Activated CD8-positive, alpha-beta memory T cell treated with anti-CD3 and anti-CD28 coated beads, Interleukin-2, amount 50 U/mL, for 1 hour (primary cell): ENCODE data around the gene RGS6.

Source experiments
- DNase-seq: peaks from one replicate; pipeline ENCODE4 v3.0.0-alpha.2; 2020; ENCODE audit errors: extremely low read depth

The RGS6 gene

DNA sequence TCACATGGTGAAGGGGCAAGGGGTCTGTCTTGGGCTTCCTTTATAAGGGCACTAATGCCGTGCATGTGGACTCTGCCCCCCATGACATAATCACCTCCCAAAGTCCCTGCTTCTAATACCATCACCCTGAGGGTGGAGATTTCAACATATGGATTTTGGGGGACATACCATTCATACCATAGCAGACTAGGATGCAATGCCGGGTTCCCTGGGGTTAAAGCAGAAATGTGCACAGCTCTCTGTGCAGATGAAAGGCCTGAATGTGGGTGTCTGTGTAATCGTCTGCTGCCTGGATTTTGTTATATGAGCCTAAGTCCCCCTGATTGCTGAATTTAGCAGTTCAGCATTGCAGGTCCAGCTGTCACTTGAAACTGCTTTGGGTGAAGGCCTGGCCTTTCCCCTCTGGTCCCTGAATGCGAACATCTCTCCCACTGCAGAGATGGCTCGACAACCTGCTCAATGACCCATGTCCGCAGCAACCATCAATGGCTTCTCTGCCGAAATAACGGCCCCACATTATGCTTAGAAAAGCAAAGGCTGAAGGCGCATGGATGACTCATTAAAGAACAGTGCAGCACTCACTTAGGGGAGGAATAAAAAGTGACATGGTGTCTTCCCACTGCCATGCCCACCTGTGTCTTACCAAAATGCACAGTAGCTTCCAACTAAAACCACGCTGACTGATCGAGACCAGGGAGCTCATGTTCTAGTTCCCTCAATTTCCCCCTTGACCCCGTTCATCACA, 675.3 kb downstream of the RGS6 start:
- no peak for DNase-seq

DNA sequence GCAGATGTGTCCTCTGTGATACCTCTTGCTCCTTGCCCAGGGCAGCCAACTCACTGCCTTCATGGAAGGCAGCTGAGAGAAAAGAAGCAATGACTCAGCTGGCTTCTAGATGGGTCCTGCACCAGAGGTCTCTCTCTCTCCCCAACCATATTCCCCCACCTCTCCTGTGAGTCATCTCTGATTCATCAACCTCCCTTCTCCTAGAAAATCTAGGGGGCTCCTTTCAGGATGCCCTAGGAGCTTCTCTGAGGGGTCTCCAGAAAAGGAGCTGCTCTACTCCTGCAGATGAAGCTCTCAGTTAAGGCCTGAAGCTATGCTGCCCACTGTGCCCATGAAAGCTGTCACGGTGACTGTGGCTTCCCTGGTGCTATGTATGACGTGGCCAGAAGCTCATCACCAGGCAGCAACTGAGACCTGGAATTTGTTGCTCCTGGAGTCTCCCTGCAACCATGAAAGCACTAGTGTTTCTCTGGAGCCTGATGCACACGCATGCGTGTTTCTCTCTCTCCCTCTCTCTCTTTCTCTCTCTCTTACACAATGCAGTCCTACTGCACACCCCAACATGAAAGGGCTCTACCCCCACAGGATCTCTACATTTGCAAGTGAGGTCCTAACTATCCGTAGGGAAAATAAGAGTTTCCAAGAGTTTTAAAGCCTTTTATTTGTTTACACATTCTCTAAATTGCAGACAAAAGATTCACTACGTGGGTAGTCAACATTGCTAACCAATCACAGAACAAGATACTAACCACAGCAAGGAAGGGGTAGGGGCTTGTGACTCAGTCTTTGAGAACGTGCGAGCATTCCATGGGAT, 676.4 kb downstream of the RGS6 start:
- DNase-seq, result no peak

DNA sequence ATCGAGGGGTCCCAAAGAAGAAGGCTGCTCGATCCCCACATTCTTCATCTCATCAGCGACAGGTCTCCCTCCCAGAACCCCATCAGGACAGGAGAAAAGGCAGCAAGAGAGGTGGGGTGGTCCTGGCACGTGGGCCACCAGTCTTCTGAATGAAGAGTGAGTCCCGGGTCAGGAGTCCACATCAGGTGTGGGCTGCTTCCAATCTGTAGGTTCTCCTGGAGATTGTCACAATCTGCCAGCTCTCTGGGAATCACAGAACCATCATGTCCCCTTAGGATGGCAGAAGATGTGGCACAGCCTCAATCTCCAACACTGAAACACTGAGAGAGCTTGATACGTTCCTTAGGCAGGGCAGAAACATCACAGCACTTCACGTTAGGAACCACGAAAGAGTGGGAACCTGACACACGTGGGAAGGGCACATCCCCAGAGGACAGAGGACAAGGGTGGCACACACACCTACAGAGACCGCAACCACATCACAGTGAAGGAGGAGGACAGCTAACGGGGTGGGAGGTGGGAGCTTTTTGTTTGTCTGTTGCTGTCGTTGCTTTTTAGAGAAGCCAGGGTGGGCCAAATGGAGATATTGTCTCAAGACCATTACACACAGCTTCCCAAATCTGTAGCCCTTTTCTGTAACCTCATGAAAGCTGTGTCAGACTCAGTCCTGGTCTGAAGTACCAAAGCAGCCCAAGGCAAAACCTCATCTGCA, 677.1 kb downstream of the RGS6 start:
- no peak for DNase-seq

- no peak for DNase-seq
These were observed 678.0 kb downstream of the RGS6 start for GRCh38 chr14:72610096-72610830.

DNA sequence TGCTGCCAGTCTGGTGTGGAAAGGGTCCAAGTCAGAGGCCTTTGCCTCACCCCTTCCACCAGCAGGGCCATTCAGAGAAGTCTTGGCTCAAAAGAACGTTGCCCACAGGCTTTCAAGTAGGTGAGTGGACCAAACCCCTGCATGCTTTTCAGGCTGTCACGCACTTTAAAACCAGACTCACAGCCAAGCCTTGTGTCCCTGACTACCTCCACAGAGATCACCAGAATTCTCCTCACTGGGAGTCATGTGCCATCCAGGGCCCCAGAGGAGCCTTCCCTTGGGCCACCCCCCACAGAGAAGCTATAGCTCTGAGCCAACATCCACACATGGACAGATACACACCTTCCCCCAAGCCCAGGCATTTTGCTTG, 678.6 kb downstream of the RGS6 start:
- DNase-seq, result no peak

GRCh38 chr14:72611506-72611905, 679.3 kb downstream of the RGS6 start:
- no peak for DNase-seq

DNA sequence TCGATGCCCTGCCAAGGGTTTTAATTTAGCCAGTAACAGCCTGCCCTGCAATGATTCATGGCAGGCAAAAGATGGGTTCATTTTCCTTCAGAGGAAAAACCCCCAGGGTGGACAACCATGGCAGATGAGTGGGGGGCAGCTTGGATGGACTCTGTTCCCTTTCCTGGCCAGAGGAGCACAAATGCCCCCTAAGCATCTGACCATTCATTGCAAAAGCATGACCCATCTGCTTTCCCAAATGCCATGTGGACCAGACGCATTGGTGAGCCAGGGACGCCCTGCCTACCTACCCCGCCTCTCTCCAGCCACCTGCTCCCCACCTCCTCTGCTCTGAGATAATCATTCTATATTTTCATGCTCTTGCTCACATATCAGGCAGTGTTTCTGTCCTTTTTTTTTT, 679.8 kb downstream of the RGS6 start:
- no peak for DNase-seq

DNA sequence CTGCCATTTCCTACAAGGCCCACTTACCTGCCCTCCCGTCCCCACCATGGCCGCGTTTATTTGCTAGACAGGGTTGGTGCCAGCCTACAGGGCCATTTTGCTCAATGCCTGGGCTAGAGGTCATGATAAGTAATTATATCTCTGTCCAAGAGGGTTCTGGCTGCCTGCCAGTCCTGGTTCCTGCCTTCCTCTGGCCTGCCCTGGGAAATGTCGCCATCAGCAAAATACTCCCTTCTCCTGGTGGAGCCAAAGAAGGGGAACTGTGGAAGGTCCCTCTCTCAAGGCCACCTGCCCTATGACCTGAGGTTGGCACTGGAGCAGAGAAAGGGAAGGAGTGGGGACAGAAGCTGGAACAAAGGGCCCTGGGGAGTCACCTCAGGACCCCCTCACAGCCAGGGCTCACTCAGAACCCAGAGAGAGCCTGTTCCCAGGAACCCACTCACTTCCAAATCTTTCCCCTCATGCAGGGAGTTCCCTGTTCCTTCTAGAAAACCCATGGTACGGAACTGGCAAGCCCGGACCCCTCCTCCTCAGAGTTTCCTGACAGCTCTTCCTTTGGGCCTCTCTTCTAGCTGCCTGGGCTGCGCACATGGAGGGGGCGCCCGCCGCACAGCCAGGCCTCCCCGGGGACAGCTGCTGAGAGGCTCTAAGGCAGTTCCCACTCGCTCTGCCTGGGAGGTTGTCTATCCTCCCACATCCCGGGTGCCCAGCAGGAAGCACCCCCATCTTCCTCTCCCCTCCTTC, 681.2 kb downstream of the RGS6 start:
- no peak for DNase-seq

DNA sequence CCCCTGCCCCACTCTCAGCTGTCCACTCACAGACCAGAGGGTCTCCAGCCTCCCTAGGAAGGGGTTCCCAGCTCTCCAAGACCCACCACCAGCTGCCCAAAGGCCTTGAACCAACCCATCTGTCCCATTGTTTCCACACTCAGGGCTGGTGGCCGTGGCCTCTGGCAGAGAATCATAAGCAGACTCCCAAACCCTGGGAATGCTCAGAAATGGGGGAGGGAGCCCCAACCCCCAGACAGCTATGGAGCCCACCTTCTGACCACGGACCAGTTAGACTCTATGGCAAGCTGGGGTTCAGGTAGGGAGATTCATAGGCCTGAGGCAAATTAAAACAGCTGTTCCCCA, 681.7 kb downstream of the RGS6 start:
- DNase-seq, result no peak

DNA sequence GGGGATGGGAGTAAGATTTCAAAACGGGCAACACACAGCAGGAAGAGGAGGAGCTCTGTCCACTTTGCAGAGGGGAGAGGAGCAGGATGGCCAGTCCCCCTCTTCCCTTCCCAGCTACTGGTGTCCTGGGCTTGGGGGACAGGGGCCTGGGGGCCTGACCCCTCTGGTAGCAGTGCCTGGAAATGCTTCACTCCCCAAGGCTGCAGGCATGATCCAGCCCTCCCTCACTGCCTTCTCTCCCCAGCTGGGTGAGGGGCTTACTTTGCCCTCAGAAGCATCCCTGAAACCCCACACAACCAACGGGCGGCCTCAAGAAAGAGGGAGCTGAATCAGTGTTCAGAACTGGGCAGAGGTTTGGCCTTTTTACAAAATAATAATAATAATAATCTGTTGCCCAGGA, 682.1 kb downstream of the RGS6 start:
- no peak for DNase-seq

- DNase-seq, result no peak
These were observed 682.7 kb downstream of the RGS6 start for GRCh38 chr14:72614891-72615415.

DNA sequence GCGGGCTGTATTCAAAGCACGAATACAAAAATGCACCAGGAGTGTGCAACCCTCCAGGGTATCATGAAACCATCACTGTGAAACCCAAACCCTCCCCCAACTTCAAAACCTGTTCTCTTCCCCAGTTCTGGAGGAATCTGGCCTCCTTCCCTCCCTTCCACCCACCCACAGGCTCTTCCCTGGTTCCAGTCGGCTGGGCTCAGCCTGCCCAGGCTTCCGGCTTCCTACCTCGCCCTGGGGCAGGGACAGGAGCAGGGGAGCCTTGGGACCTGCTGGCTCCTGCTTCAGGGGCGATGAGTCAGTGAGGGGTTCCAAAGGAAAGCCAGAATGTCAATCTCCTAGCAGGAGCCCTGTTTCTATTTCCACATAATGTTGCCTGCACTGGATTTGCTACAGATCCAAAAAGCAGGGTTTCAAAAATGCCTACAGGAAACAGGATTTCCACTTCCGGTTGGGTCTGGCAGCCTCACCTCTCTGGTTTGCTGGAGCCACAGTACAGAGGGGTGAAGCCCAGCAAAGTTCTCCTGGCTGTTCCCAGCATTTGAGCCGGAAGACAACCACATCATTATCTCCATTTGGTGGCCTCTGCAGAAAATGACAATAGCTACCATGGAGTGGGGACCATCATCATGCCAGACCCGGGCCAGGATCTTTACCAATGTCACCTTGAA, 683.4 kb downstream of the RGS6 start:
- no peak for DNase-seq
